Measurements from ENCODE around the gene CMTM7.

Gene CMTM7, protein sequence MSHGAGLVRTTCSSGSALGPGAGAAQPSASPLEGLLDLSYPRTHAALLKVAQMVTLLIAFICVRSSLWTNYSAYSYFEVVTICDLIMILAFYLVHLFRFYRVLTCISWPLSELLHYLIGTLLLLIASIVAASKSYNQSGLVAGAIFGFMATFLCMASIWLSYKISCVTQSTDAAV

DNA sequence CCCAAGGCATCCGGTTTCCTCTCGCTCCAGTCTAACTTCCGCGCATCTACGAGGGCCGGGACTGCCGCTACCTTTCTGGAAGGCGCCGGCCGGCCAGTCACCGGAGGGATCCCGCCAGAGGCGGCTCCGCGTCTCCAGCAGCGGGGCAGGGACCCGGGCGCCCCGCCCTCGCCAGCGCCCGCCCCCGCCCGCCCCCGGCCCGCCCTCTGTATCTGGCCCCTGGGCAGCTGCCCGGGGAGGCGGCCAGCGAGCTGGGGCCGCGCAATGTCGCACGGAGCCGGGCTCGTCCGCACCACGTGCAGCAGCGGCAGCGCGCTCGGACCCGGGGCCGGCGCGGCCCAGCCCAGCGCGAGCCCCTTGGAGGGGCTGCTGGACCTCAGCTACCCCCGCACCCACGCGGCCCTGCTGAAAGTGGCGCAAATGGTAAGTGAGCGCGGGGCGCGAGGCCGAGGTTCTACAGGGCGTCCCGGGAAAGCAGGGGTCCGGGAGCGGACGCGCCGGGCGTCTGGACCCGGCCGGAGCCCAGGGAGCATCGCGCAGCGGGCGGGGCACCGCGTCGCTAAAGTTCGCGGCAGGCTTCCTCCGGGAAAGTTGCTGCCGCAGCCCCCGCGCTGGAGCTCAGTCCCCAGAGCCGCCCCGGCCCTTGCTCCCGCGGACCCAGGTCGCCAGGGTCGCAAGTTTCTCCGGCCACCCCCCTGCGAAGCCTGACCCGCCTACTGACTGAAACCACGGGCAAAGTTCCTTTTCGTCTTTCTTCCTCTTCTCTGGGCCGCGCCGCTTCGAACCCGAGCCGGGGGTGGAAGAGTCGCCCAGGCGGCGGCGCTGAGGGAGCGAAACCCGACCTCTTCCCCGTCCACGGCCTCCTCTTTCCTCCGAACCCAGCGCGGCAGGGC, at the start of gene CMTM7:
Gene CMTM7, plus strand, starts transcription at position 211 of the 893 bp plus-strand sequence. Its CDS starts 54 bp downstream, at position 265.
- no peak for FAIRE-seq
- DNase-seq (ENCODE audit: insufficient read length, low spot score) = no peak

DNA sequence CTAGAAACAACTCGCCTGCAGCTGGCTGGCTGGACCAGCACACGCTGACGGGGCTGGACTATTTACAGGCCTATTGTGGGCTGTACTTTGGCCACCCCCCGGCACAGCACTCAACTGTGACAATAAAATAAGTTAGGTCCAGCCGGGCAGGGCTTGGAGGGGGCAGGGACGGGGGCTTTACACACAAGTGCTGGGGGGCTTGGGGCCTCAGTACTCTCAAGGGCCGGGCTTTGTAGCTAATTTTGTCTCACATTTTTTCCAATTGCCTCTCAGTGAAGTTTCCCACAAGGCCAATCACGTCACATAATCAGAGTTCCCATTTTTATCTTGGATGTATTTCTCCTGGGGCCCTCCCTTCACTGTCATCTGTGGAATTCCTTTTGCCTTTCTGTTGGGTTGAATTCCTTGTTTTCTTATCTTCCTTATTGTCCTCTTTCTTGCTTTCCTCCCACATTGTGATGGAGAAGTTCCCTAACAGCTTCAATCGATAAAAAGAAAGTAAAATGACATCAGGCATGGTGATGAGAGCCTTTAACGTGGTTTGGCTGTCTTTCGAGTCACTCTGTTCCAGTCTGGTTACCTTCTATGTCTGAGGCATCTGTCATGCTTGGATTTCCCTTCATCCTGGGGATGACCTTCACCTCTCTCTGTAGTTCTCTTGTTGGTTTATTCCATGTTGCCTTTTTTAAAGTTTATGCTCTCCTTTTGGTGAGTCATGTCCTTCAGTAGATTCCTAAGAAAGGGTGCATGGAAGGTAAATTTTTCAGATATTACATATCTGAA, 44.1 kb upstream of the CMTM7 start:
- no peak for DNase-seq (ENCODE audit: insufficient read length, low spot score)
- no peak for FAIRE-seq

DNA sequence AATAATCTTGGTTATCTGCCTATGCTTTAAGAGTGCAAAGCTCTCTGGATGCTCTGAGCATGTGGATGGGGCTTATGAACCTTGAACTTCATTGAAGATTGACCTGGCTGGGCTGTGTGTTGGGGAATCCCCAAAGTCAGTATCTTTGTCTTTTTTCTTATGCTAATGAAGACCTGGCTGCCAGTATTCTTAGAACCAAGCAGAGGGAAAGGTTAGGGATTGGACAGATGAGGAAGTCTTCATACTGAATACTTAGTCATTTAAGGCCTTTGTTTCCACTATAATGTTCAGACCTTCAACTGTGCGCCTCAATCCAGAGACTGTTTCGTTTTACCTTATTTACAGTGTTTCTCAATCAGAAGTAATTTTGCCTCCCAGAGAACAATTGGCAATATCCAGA, 42.5 kb upstream of the CMTM7 start:
- DNase-seq (ENCODE audit: insufficient read length, low spot score) = no peak
- FAIRE-seq = no peak

DNA sequence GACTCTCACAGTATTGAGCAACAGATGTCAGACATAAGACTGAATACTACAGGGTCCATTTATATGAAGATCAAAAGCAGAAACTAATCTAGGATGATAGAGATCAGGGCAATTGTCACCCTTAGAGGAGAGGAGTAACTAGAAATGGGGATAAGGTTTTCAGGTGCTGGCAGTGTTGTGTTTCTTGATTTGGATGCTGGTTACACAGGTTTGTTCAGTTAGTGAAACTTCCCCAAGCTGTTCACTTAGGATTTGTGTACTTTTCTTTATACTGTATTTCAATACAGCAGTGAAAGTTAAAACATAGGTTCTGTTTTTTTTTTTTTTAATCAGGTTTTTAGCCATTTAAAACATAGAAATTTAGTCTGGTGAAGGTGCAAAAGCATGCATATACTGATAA, 39.1 kb upstream of the CMTM7 start:
- DNase-seq (ENCODE audit: insufficient read length, low spot score) = no peak
- no peak for FAIRE-seq

DNA sequence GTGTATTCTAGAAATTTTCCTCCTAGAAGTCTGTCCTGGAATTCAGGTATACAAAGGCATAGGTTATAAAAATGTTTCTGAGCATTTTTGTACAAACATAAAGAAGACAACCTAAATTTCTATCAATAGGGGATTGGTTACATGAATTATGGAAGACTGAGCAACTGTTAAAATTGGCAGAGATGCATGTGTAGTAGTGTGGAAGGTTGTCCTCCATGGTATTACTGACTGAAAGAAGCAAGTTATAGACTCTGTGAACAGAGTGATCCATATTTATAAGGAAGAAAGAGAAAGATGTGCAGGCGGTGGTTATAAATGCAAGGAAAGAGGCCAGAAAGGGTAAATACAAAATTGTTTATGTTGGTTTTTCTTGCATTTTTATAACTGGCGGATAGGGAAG, 38.3 kb upstream of the CMTM7 start:
- DNase-seq (ENCODE audit: insufficient read length, low spot score) (no peak), FAIRE-seq (no peak)

DNA sequence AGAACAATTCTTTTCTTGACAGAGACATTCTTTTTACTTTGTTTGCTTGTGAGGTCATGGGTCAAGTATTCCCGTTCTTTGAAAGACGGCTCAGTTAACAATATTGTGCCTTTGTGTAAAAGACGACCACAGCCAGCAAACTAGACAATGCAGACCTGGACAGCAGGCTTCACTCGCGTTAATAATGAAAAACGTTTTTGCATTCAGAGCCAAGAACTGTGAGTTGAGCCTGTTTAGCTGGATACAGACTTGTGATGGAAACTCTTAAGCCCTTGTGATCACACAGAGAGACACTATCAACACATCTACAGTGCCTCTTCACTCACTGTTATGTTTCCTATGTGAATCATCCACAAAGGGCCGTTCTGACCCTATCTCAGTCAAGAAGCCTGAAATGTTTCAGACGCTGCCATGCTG, 37.3 kb upstream of the CMTM7 start:
- FAIRE-seq = no peak
- no peak for DNase-seq (ENCODE audit: insufficient read length, low spot score)

DNA sequence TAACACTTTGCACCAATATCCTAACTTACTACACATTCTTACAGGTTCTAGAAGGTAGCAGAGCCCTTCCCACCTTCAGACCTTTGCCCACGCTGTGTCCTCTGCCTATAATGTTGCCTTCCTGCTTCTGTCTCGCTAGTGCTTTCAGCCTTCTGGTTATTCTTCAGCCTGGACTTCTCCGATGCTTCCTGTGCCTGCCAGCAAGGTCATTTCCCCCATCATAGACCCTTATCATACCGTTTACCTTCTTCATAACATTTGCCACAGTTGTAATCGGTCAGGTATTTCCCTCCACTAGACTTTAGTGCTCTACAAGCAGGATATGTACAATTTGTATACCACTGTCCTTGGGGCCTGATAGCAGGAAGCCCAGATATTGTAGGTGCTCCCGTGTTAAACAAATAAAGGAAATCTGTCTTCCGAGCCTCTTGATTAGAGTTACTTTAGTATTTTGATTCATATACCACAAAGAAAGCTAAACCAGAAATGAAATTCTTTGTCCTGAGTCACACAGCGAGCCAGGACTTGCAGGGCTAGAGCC, 35.8 kb upstream of the CMTM7 start:
- FAIRE-seq = no peak
- DNase-seq (ENCODE audit: insufficient read length, low spot score) = no peak

DNA sequence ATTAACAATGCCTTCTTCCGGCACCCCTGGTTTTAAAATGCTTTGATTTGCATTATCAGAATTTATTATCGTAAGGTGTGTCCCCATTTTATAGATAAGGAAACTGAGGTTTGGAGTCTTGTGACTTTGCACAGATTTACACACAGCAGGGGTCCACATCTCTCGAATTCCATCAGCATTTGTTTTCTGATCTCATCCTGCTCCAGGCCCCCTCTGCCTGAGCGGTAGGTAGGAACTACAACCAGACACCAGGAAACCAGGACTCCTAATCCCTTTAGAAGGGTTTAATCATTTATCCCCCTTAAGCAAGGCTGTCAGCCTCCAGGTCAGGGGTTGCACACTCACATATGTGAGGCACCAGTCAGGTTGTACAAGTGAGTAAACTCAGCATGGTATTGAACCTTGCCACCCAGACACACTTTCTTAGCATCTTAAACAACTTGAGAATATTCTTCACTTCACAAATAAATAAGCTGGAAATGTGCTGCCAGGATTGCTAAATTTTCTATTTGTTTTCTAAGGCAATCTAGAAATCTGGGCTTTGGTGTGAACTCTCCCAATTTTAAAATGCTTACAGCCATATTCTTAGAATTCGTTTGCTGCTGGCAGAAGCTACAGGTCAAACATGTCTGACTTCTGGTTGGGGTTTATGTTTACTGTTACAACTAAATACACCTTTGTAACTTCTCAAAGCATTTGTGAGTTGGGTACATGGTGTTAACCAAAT, 31.7 kb upstream of the CMTM7 start:
- no peak for FAIRE-seq

DNA sequence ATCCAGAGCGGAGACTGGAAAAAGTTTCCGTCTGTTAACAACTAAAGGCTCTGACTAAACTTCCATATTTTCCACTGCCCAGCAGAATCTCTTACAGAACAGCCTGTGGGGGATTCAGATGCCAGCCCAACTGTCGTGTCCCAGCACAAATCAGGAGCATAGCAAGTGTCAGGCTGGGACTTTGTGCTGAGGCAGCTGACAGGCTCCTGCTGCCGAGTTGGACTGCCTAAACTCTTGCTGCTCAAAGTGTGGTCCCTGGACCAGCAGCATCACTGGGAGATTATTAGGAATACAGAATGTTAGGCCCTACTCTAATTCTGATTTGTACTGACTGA, 31.2 kb upstream of the CMTM7 start:
- FAIRE-seq (no peak), DNase-seq (ENCODE audit: insufficient read length, low spot score) (no peak)

More for the DNA sequence above, 31.7 kb upstream of the CMTM7 start:
- no peak for DNase-seq (ENCODE audit: insufficient read length, low spot score)

DNA sequence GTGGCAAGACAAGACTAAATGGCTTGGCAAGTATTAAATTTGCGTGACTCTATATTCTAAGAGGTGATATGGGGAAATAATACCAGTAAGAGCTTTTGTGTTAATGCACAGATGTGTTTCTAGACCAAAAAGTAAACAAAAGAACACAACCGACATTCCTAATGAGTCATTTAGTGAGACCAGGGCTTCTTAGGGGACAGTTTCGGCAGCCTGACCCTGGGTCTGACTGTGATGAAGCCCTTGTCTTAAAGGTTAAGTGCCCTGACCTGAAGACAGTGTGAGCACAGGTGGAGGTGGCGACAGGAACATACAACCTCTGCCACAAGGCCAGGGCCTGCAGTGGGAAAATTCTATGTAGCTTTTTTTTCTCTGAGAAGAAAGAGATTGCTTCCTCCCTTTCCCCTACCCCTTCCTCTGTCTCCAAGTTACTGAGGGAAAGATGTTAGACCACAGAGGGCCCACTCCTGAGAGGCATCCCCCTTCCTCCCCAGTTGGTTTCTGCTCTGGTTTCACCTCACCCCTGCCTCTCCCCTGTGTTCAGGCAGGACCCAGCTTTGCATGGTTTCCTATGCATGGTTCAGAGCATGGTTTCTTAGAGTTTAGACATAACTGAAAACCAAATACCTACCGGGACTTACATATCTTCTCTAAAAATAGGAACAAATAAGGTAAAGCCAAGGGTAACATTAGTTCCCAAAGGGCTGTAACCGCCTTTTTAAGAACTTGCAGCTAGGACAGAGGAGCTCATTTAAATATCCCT, 24.8 kb upstream of the CMTM7 start:
- DNase-seq (ENCODE audit: insufficient read length, low spot score) (no peak), FAIRE-seq (peak; percentile 65)

DNA sequence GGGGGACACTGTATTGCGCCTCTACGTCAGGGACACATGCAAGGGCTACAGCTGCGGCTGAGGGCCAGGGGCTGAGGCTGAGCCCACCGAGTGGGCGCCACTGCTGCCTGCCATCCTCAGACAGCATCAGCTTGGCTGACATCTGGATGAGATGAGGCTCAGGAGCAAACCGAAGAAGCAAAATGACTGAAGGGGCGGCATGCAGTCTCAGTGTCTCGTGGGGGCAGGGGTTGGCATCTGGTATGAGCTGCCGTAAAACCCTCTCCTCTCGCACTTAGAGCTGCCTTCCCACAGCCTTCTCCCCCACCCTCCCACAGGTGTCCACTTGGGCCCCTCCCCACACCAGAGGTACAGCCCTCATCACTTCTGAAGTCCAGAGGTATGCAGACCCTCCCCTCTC, 24.2 kb upstream of the CMTM7 start:
- no peak for FAIRE-seq

DNA sequence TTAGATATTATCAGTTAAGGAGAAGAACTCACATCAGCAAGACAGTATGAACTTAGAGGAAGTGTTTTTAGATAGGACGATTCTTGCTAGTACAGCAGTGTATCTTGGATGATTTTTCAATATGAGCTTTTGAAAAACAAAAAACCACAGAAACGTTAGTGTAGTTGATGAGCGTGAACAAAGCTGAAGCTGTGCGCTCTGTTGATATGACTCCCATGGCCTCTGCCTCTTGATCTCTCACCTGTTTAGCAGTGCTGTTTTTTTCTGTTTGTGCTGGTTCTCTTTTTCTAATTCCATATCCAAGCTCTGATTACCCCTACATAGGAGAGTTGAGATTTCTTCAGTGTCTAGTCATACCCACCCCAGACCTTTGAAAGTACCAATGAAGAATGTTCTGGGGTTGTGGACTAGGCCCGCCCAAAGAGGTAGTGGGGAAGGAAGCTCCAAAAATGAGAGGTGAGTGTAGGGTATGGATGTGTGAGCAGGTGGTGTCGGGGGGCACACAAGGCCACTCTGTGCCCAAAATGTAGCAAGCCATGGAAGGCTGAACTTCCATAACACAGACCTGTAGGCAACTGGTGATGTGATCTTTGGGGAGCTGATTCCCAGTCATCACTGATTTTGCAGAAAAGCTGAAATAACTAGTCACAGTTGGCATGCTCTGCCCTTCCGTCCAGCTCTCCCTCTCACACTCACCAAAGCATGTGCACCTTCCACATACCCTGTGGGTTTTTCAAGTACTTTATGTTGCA, 20.0 kb upstream of the CMTM7 start:
- FAIRE-seq = no peak

More for the DNA sequence above, 24.2 kb upstream of the CMTM7 start:
- DNase-seq (ENCODE audit: insufficient read length, low spot score) = no peak

DNA sequence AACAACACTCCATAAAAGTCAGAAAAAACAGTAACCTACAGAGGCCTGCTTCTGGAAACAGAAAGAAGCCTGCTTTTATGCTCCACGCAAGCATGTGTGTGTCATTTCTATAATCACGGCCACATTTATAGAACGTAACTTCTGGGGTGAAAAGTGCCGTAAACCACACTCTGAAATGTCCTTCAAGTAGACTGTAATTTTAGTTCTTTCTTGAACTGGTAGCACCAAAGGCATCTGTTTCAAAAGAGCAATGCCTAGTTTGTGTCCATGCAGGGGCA, 19.5 kb upstream of the CMTM7 start:
- FAIRE-seq = peak; percentile 53
- no peak for DNase-seq (ENCODE audit: insufficient read length, low spot score)

More for the DNA sequence above, 20.0 kb upstream of the CMTM7 start:
- no peak for DNase-seq (ENCODE audit: insufficient read length, low spot score)

DNA sequence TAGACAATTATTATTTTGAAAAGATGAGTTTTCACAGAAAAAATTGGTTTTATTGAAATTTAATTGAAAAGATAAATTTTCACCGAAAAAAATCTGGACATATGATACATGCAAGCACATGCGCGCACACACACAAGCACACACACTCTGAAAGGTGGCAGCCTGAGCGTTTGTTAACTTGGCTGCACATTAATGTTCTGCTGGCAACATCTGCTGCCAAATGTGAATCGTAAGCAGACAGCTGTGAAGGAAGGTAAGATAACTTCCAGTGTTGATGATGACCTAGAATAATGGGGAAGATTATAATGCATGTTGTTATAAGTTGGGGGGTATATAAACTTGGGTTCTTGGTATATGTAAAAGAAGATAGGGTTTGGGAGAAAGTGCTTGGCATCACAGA, 18.4 kb upstream of the CMTM7 start:
- no peak for FAIRE-seq
- DNase-seq (ENCODE audit: insufficient read length, low spot score) = no peak

DNA sequence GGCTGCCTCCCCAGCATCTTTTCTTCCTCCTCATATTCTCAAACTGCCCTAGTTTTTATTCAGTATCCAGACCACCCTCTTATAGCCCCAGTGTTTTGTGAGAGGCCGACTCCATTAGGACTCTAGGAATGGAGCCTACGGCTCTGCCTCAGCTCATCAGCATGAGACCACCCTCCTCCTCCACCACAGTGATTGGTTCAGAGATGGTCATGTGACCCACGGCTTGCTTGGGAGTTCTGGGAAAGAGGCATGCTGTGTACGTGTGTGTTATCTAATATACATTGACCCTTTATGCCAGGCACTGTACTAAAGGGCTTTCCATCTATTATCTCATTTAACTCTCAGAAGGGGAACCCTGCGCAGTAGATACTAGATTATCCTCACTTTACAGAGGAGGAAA, 17.8 kb upstream of the CMTM7 start:
- DNase-seq (ENCODE audit: insufficient read length, low spot score) (no peak), FAIRE-seq (no peak)

DNA sequence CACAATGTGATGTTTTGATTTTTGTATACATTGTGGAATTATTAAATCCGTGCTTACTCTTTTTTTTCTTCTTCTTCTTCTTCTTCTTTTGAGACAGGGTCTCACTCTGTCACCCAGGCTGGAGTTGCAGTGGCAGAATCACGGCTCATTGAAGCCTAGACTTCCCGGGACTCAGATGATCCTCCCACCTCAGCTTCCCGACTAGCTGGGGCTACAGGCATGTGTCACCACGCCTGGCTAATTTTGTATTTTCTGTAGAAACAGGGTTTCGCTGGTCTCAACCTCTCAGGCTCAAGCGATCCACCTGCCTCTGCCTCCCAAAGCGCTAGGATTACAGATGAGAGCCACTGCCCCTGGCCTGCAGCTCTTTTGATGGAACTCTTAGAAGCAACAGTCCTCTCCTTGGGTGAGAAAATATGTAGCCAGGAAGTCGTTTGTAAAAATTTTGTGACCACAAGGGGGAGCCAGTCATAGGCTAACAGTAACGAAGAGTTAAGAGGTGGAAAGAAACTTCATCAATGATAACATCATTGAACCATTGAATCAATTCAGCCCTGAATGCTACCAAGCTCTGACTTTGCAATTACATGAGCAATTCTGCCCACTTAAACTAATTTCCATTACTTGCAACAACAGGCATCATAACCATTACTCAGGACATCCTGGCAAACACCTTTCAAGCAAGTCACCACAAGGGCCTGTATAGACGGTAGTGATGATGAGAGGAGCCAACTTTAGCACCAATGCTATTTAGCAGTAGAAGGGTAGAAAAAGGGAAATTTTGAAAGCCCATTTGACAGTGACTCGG, 16.7 kb upstream of the CMTM7 start:
- DNase-seq (ENCODE audit: insufficient read length, low spot score) = peak; percentile 26

DNA sequence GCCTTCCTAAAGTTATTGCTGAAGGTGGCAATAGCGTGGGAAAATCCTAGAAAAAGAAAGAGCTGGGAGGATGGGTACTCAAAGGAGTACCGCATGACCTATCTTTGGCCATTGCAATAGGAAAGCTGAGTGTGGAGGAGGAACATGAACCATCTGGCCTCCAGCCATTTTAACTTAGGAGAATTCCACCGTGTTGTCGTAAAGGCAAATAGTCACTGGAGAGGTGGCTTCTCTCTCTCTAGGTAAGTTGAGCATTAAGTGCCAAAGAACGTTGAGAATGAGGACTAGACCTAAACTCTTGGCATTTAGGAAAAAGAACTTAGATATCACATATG, 16.1 kb upstream of the CMTM7 start:
- FAIRE-seq = no peak
- DNase-seq (ENCODE audit: insufficient read length, low spot score) = no peak

More for the DNA sequence above, 16.7 kb upstream of the CMTM7 start:
- FAIRE-seq = peak; percentile 93

DNA sequence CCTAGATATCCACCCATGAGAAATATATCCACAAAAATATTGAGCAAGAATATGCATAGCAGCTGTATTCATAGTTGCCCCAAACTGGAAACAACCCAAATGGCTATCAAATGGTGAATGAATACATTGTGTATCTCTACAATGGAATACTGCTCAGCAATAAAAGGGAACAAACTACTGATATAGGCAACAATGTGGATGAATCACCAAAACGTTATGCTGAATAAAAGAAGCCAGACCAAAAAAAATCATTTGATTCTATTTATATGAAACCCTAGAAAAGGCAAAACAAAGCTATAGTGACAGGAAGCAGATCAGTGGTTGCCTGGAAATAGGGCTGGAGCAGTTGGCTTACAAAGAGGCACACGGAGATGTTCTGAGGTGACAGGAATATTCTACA, 15.5 kb upstream of the CMTM7 start:
- no peak for FAIRE-seq
- no peak for DNase-seq (ENCODE audit: insufficient read length, low spot score)

All from GM19239 (cell line).